ENCODE measurements around the gene CDH4.

GRCh38 chr20:61797971-61798411 is 545.9 kb downstream of the CDH4 start:
- no peak for TF ChIP-seq POLR2A (IDR thresholded peaks at IDR 0.05)
- no peak for TF ChIP-seq CTCF (IDR thresholded peaks at IDR 0.05 in 8 of 11, conservative IDR thresholded peaks at IDR 0.05 in 3 of 11)
- no peak for TF ChIP-seq POLR2AphosphoS5 (IDR thresholded peaks at IDR 0.05)
